GM18861 (cell line): ENCODE results near the gene SEC14L2.
"Not testable (repeated sequence)": the region's sequence is repeated elsewhere in the genome, so short reads cannot be mapped to it uniquely, and the experiment has no call there.

ENCODE experiments used
- ATAC-seq: cut with Tn5 transposase; IDR thresholded peaks from one replicate; pipeline ENCODE4 v1.9.1; 2021; ENCODE audit not compliant: unreplicated experiment

The SEC14L2 gene

GRCh38 chr22:30447656-30448055 is 50.8 kb downstream of the SEC14L2 start:
- ATAC-seq = no peak

DNA sequence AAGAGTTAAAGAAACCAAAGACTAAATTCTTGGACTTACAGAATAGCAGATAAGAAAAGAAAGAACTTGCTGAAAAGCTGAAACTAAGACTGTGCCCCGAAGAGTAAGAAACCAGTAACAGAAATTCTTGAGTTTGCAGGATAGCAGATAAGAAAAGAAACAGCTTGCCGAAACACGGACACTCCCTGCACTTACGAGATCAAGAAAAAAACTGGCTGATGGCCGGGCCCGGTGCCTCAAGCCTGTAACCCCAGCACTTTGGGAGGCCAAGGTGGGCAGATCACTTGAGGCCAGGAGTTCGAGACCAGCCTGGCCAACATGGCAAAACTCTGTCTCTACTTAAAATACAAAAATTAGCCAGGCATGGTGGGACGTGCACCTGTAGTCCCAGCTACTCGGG is 54.7 kb downstream of the SEC14L2 start:
- ATAC-seq = not testable (repeated sequence)

- no peak for ATAC-seq
Measured at GRCh38 chr22:30452861-30453260, 56.0 kb downstream of the SEC14L2 start.

DNA sequence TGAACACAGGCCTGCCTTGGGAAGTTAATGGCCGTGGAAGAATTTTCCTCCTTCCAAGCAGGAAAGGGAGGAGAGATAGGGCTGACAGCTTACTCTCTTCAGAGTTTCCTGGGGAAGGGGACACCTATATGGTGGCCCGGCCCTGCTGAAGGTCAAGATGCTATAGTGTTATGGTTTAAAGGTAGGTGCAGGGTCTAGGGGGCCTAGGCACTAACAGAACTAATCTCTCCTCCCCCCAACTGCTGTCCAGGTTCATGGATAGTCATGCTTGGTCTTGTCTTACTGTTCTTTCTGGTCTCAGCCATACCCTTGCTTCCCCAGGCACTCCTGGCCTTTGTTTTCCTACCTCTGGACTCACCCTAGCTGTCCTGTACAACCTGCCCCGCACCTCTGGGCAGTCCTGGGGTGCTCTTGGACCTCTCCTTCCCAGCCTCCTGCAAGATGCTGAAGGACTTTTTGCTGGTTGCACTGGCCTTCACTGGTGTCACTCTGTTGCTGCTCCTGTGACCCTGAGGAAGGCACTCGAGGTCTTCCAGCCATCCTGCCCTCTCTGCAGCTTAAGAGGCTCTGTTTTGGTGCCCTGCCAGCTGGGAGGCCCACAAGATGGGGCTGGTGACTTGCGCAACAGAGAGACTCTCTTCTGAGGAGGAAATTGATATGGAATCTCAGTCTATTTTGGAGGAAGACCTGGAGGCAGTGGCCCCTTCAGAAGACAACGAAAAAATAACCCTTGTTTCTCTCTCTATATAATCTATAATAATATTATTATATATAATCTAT is 57.1 kb downstream of the SEC14L2 start:
- no peak for ATAC-seq

- ATAC-seq = no peak
Measured at GRCh38 chr22:30455075-30455840, 58.4 kb downstream of the SEC14L2 start.

DNA sequence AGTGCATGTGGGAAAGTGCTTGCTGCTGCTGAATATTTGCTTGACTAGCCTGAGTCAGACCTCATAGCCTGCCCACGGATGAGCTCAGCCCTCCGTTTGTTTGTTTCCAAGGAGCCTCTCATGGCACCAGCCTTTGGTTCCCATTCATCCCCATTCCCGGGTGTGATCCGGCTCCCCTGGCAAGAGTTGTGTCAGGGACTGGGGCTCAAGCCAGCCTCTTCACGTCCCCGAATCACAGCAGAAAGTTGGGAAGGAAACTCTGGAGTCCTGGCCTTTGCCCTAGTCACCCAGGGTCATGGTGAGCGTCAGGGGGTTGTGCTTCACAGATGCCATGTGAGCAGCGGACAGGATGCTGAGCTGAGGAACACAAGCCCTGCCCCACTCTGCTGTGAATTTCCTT is 61.2 kb downstream of the SEC14L2 start:
- ATAC-seq = no peak

GRCh38 chr22:30459181-30460052 is 62.6 kb downstream of the SEC14L2 start:
- ATAC-seq = no peak

DNA sequence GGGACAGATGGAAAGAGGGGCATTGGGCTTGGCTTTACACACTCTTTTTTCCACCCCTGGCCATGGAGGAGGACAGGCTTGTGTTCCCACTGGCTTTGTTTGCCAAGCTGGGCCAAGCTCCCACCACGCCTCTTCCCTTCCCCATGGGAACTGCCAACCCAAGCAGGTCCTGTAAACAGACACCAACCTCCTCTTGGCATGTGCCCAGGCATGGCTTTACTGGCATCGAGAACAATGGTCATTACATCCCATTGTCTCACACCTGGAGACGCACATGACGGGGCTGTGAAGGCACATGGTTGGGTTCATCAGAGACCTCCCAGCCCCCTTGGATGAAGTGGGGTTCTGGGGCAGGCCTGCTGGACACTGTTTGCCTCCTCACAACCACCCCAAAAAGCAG is 63.3 kb downstream of the SEC14L2 start:
- ATAC-seq = no peak

DNA sequence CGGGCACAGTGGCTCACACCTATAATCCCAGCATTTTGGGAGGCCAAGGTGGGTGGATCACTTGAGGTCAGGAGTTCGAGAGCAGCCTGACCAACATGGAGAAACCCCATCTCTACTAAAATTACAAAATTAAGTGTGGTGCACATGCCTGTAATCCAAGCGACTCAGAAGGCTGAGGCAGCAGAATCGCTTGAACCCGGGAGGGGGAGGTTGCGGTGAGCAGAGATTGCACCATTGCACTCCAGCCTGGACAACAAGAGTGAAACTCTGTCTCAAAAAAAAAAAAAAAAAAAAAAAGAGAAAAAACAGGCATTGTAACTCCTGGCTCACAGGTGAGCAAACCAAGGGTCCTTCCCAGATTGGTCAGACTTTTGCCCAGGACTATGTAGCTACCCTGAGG is 63.7 kb downstream of the SEC14L2 start:
- ATAC-seq = not testable (repeated sequence)

GRCh38 chr22:30469165-30469564 is 72.3 kb downstream of the SEC14L2 start:
- no peak for ATAC-seq

- no peak for ATAC-seq
Measured at GRCh38 chr22:30470655-30471054, 73.8 kb downstream of the SEC14L2 start.

GRCh38 chr22:30471616-30472318 is 74.9 kb downstream of the SEC14L2 start, which contains the start of gene SEC14L3:
TSS of gene SEC14L3 (minus strand) at chr22:30472017. CDS start at chr22:30471958, 59 bp downstream.
- ATAC-seq = no peak

DNA sequence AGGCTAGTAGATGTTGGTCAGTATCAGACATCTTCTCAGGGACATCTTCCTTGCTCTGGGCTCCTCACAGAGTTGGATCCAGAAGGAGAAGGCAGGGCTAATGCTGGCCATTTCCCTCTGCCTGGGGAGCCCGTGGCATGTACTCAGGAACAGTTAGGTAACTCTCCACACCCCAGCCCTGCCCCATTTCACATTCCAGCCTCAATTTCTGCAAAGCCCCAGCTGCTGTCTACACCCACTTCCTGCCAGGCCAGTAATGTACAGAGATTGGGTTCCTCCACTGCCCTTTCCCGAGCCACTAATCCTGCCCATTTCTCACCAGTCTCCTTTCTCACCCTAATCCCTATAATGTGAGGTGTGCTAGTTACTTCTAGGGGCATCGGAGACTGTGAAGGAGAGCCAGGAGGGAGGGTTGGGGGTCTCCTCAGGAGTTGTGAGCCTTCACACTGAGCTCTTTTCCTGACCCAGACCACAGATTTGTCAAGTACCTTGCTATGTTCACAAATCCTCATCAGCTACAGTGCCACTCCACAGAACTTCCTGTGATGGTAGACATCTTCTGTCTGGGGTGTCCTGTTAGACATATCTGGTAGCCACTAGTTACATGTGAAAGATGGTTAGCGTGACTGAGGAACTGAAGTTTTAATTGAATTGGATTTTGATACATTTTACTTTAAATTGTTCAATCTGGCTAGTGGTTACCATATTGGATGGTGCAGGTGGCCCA is 76.3 kb downstream of the SEC14L2 start:
- ATAC-seq = no peak

- no peak for ATAC-seq
Measured at GRCh38 chr22:30474121-30474520, 77.3 kb downstream of the SEC14L2 start.
